GM23248 (cell line): ENCODE results near the gene MIER2. TPM values are rescaled to one million over a fixed set of nuclear protein-coding genes. Genes with fewer than 3 reads are reported as not detected.

Source experiments
- DNase-seq: peaks from one replicate; pipeline ENCODE4 v3.0.0-alpha.2; 2015
- H2AFZ ChIP-seq: fragments of 200-600 bp; sonication (generic); 2 replicates; pipeline ENCODE4 v1.6.1; 2016; ENCODE audit warnings: antibody characterized with exemption
- H3F3A ChIP-seq: fragments of 200-600 bp; sonication (generic); 2 replicates; pipeline ENCODE4 v1.6.1; 2016; ENCODE audit warnings: mild to moderate bottlenecking, antibody characterized with exemption, mixed run types; ENCODE audit not compliant: insufficient read depth
- H3K27ac ChIP-seq: fragments of 200-600 bp; sonication (generic); 2 replicates; pipeline ENCODE4 v1.5.1; 2016; ENCODE audit warnings: mild to moderate bottlenecking
- H3K27me3 ChIP-seq: fragments of 200-600 bp; sonication (generic); replicated peaks from 2 replicates; pipeline ENCODE4 v1.6.1; 2016; ENCODE audit warnings: mild to moderate bottlenecking; ENCODE audit not compliant: insufficient read depth
- H3K36me3 ChIP-seq: fragments of 200-600 bp; sonication (generic); 2 replicates; pipeline ENCODE4 v1.6.1; 2016; ENCODE audit warnings: low read depth, mild to moderate bottlenecking
- H3K4me1 ChIP-seq: fragments of 200-600 bp; sonication (generic); 2 replicates; pipeline ENCODE4 v1.6.1; 2016; ENCODE audit warnings: mild to moderate bottlenecking; ENCODE audit not compliant: insufficient read depth
- H3K4me2 ChIP-seq: fragments of 200-600 bp; sonication (generic); one replicate; pipeline ENCODE4 v1.6.1; 2016; ENCODE audit warnings: mild to moderate bottlenecking; ENCODE audit not compliant: unreplicated experiment
- H3K4me3 ChIP-seq: fragments of 200-600 bp; sonication (generic); 2 replicates; pipeline ENCODE4 v1.5.1; 2016; ENCODE audit warnings: mild to moderate bottlenecking
- H3K79me2 ChIP-seq: fragments of 200-600 bp; sonication (generic); 2 replicates; pipeline ENCODE4 v1.6.1; 2016; ENCODE audit warnings: mild to moderate bottlenecking; ENCODE audit not compliant: insufficient read depth
- H3K9ac ChIP-seq: fragments of 200-600 bp; sonication (generic); 2 replicates; pipeline ENCODE4 v1.6.1; 2016; ENCODE audit warnings: mild to moderate bottlenecking
- H3K9me2 ChIP-seq: fragments of 200-600 bp; sonication (generic); 2 replicates; pipeline ENCODE4 v1.6.1; 2016; ENCODE audit warnings: mixed run types, mild to moderate bottlenecking, moderate library complexity; ENCODE audit not compliant: insufficient read depth
- H3K9me3 ChIP-seq: fragments of 200-600 bp; sonication (generic); one replicate; pipeline ENCODE4 v1.6.1; 2017; ENCODE audit warnings: low read depth
- H4K20me1 ChIP-seq: fragments of 200-600 bp; sonication (generic); 2 replicates; pipeline ENCODE4 v1.6.0; 2016; ENCODE audit not compliant: insufficient read depth
- EZH2 ChIP-seq: fragments of 200-600 bp; sonication (generic); IDR thresholded peaks from 2 replicates; pipeline ENCODE4 v1.6.1; 2018; ENCODE audit warnings: antibody characterized with exemption, mild to moderate bottlenecking; ENCODE audit not compliant: insufficient read depth, poor library complexity, severe bottlenecking
- EZH2phosphoT487 ChIP-seq: fragments of 200-600 bp; sonication (generic); IDR thresholded peaks from 2 replicates; pipeline ENCODE4 v1.6.1; 2018; ENCODE audit warnings: antibody characterized with exemption, moderate library complexity, mild to moderate bottlenecking, low read depth; ENCODE audit not compliant: insufficient read depth
- WGBS, 2 experiments: methylation state at CpG; one replicate each; pipeline ENCODE4 v1.1.6; 2015 to 2017; ENCODE audit warnings: low lambda C conversion rate in 2 of 2, low coverage in 1 of 2; ENCODE audit errors: missing lambda C conversion rate in 2 of 2; 5-methylcytosine and 5-hydroxymethylcytosine counted together
- in situ Hi-C: fragments of 300-500 bp; cut with MboI; formaldehyde crosslinking; loops from 2 replicates; pipeline ENCODE4 v1.15.0; 2020
- polyA plus RNA-seq: library from polyadenylated mRNA; unstranded; fragments of >200 nt; fragmentation: Nextera tagmentation; extraction: Ambion mirVana; gene quantifications from 2 replicates; pipeline ENCODE4 v1.2.1, GENCODE V29; 2016
- total RNA-seq: library from RNA; depleted of rRNA; stranded (reverse); fragments of >200 nt; shearing (Covaris generic); gene quantifications from 2 replicates; pipeline ENCODE4 v1.2.3, GENCODE V29; 2014

Gene MIER2
- total and polyA plus RNA-seq, 2 experiments from 2014 or later, result 11.8 to 30.7 TPM

DNA sequence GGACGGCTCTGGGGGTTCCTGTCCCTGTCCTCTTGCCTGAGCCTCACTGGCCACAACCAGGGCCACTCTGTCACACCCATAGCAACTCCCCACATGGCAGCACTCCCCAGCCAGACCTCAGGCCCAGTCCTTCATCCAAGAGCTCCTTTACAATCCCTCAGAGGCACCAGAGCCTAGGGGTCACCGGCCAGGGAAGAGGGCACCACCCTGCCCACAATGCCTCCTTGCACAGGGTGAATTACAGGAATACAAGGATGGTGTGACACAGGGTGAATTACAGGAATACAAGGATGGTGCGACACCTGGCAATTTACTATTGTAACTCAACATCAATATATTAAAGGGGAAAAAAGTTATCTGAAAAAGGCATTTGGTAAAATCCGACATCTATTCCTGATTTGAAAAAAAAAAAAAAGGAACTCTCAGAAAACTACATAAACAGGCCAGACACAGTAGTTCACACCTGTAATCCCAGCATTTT lies 16.5 kb downstream of the MIER2 start:
- Histone ChIP-seq H3K79me2 (peaks cover 79% of the 10 kb centered on the region), H3K9me2 (no peaks in the 10 kb centered on the region), H3K27me3 (no peaks in the 10 kb centered on the region), H3K9ac (no peak overlapping the region), H3K4me3 (no peak overlapping the region), H3F3A (no peaks in the 10 kb centered on the region), H4K20me1 (no peaks in the 10 kb centered on the region), H3K27ac (no peak overlapping the region), H3K4me1 (no peaks in the 10 kb centered on the region), H2AFZ (no peak overlapping the region), H3K4me2 (no peak overlapping the region), H3K36me3 (peaks cover 50% of the 10 kb centered on the region; the same call in 1 of the 2 replicates), H3K9me3 (no peaks in the 10 kb centered on the region)
- peak; percentile 30 for DNase-seq
- TF ChIP-seq EZH2phosphoT487, result no peak
- WGBS, 2 experiments, result 95 to 100% methylated on average over 4 of the region's 4 CpGs
- in situ Hi-C loops, result no loop called here

DNA sequence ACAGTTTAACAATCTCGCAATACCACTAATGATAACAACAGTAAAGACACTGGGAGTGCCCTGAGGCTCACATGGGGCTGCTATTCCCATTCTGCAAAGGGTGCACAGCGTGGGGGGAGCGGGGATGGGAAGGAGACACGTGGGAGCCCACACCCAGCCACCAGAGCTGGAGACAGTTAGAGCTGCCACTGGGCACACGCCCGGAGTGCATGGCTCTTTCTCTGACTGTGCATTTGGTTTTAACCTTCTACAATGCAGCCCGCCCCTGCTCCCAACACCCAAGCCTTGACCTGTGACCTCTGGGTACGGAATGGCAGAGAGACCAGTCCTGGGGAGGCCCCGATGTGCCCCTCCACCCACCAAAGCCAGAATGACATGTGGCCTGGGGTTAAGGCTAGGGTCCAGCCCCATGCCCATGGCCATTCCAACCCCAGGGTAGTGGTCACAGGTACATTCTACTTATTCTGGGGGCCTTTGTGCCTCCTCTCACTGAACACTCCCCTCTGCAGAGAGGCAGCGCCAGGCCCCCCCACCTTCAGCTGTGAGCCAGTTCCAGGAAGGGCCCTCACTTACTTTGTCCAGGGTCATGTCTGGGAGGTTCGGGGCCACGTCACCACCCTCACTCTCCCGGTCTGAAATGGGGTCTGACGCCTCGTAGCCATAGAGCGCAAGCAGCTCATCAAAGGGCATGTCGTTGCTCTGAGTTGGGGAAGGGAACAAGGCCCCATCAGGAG lies 17.1 kb downstream of the MIER2 start:
- in situ Hi-C loops, result no loop called here
- H4K20me1 ChIP-seq, result no peaks in the 10 kb centered on the region
- peaks cover 85% of the 10 kb centered on the region for H3K79me2 ChIP-seq
- no peak overlapping the region for H3K4me2 ChIP-seq
- no peak overlapping the region for H3K4me3 ChIP-seq
- no peaks in the 10 kb centered on the region for H3K4me1 ChIP-seq
- no peak overlapping the region for H2AFZ ChIP-seq
- TF ChIP-seq EZH2 (no peak), EZH2phosphoT487 (no peak)
- H3K36me3 ChIP-seq, result peaks cover 50% of the 10 kb centered on the region; the same call in 1 of the 2 replicates
- no peak for DNase-seq
- no peaks in the 10 kb centered on the region for H3K27me3 ChIP-seq
- no peak overlapping the region for H3K27ac ChIP-seq
- H3K9ac ChIP-seq, result no peak overlapping the region
- 93 to 94% methylated on average over 17 of the region's 17 CpGs for WGBS, 2 experiments
- H3K9me3 ChIP-seq, result no peaks in the 10 kb centered on the region
- no peaks in the 10 kb centered on the region for H3F3A ChIP-seq
- H3K9me2 ChIP-seq, result no peaks in the 10 kb centered on the region

DNA sequence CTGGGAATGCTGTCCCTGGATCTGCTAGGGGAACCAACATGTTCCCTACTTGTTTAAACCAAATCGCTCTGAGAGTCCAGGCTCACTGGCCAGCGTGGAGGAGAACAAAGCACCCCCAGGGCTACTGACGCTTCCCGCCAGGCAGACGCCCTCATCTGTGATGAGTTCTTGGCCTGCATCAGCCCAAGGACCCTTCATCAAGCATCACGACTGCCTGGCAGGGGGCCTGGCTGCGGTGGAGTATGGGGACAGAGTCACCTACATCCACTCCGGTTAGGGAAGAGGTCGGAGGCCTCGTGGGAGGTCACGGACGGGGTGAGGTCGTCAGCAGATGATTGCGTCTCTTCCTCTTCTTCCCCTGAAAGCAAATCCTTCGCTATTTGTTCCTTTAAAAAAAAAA lies 17.7 kb downstream of the MIER2 start:
- WGBS, 2 experiments, result 93 to 96% methylated on average over 15 of the region's 15 CpGs
- Histone ChIP-seq H3K4me3 (no peak overlapping the region), H3F3A (no peaks in the 10 kb centered on the region), H3K9me2 (no peaks in the 10 kb centered on the region), H2AFZ (no peak overlapping the region), H4K20me1 (no peaks in the 10 kb centered on the region), H3K9me3 (no peaks in the 10 kb centered on the region), H3K27me3 (no peaks in the 10 kb centered on the region), H3K4me2 (no peak overlapping the region), H3K36me3 (peaks cover 50% of the 10 kb centered on the region; the same call in 1 of the 2 replicates), H3K79me2 (peaks cover 86% of the 10 kb centered on the region), H3K4me1 (no peaks in the 10 kb centered on the region), H3K27ac (no peak overlapping the region), H3K9ac (no peak overlapping the region)
- in situ Hi-C loops, result no loop called here
- TF ChIP-seq EZH2phosphoT487, result no peak
- no peak for TF ChIP-seq EZH2
- DNase-seq, result no peak

DNA sequence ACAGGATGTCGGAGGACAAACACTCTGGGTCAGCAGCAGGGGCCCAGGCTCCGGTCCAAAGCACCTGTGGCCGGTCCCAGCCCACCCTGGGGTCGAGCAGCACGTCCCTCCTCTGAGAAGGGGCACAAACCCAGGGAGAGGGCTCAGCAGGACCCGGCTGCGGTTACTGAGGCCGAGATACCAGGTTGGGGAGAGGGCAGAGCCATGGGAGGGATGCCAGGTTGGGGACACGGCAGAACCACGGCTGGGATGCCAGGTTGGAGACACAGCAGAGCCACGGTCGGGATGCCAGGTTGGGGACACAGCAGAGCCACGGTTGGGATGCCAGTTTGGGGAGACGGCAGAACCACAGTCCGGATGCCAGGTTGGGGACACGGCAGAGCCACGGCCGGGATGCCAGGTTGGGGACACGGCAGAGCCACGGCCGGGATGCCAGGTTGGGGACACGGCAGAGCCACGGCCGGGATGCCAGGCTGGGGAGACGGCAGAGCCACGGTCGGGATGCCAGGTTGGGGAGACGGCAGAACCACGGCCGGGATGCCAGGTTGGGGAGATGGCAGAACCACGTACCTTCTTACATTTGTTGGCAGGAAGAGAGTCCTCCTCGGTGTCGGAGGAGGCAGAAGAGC lies 18.5 kb downstream of the MIER2 start:
- Histone ChIP-seq H2AFZ (no peak overlapping the region), H3K9ac (no peak overlapping the region), H3K9me3 (no peaks in the 10 kb centered on the region), H3K4me3 (no peak overlapping the region), H3K27me3 (no peaks in the 10 kb centered on the region), H3K27ac (no peak overlapping the region), H3F3A (no peaks in the 10 kb centered on the region), H3K79me2 (peaks cover 86% of the 10 kb centered on the region), H3K4me1 (no peaks in the 10 kb centered on the region), H3K4me2 (no peak overlapping the region), H3K9me2 (no peaks in the 10 kb centered on the region), H3K36me3 (peaks cover 48% of the 10 kb centered on the region; the same call in 1 of the 2 replicates), H4K20me1 (no peaks in the 10 kb centered on the region)
- no peak for TF ChIP-seq EZH2phosphoT487
- no peak for TF ChIP-seq EZH2
- DNase-seq, result no peak
- in situ Hi-C loops, result no loop called here
- WGBS, 2 experiments, result 97 to 98% methylated on average over 20 to 33 of the region's 33 CpGs
